ENCODE data around the gene HES5.
A peak's percentile ranks its signal among the peaks of the same experiment; 100 is the strongest.
"Not testable (repeated sequence)": the region's sequence is repeated elsewhere in the genome, so short reads cannot be mapped to it uniquely, and the experiment has no call there.

HES5 gene

GRCh38 chr1:2554621-2555387, 24.7 kb upstream of the HES5 start:
- no peak overlapping the region for H3K4me3 ChIP-seq (ENCODE audit: low read length)
- peaks cover 1% of the 10 kb centered on the region; the same call in 1 of the 2 replicates for H3K4me1 ChIP-seq (ENCODE audit: control insufficient read depth, insufficient read depth, low read length)
- no peaks in the 10 kb centered on the region for H3K9me3 ChIP-seq (ENCODE audit: control insufficient read depth, insufficient read depth, low read length)
- H3K27me3 ChIP-seq (ENCODE audit: control insufficient read depth, insufficient read depth, low read length), result no peaks in the 10 kb centered on the region
- no CpG with 5 or more reads among the region's 19 CpGs for WGBS (ENCODE audit: insufficient coverage, insufficient read length)
- DNase-seq (ENCODE audit: low read depth, low spot score), result no peak
- no peaks in the 10 kb centered on the region; the same call in 1 of the 2 replicates for H3K36me3 ChIP-seq (ENCODE audit: control insufficient read depth, insufficient read depth, low read length)
- H3K27ac ChIP-seq (ENCODE audit: low read length), result no peak overlapping the region

- H3K9me3 ChIP-seq (ENCODE audit: control insufficient read depth, insufficient read depth, low read length), result no peaks in the 10 kb centered on the region
- no peak overlapping the region for H3K4me3 ChIP-seq (ENCODE audit: low read length)
- WGBS (ENCODE audit: insufficient coverage, insufficient read length), result no CpG with 5 or more reads among the region's 30 CpGs
- no peaks in the 10 kb centered on the region; the same call in 1 of the 2 replicates for H3K36me3 ChIP-seq (ENCODE audit: control insufficient read depth, insufficient read depth, low read length)
- peaks cover 1% of the 10 kb centered on the region; the same call in 1 of the 2 replicates for H3K4me1 ChIP-seq (ENCODE audit: control insufficient read depth, insufficient read depth, low read length)
- DNase-seq (ENCODE audit: low read depth, low spot score), result no peak
- no peaks in the 10 kb centered on the region for H3K27me3 ChIP-seq (ENCODE audit: control insufficient read depth, insufficient read depth, low read length)
- H3K27ac ChIP-seq (ENCODE audit: low read length), result no peak overlapping the region
Measured at GRCh38 chr1:2553871-2554620, 24.0 kb upstream of the HES5 start.

DNA sequence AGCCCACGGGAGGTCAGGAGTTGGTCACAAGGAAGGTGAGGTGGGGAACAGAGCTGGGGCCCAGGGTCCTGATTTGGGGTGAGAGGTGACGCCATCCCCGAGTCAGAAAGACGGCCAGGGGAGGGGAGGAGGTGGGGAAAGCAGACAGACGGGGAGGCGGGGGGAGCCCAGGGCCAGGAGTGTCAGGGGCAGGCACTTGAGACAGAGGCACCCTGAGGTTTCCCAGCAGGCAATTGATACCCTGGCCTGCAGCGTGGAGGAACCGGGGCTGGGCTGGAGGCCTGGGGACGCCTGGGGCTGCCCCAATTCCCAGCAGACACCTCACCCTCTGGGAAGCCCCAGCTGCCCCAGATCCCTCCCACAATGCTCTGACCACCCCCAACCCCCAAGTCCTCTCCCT, 23.0 kb upstream of the HES5 start:
- no CpG with 5 or more reads among the region's 9 CpGs for WGBS (ENCODE audit: insufficient coverage, insufficient read length)

GRCh38 chr1:2552189-2552588, 22.1 kb upstream of the HES5 start:
- Histone ChIP-seq H3K4me3 (ENCODE audit: low read length) (no peak overlapping the region), H3K9me3 (ENCODE audit: control insufficient read depth, insufficient read depth, low read length) (no peaks in the 10 kb centered on the region), H3K27ac (ENCODE audit: low read length) (no peak overlapping the region), H3K36me3 (ENCODE audit: control insufficient read depth, insufficient read depth, low read length) (no peaks in the 10 kb centered on the region; the same call in 1 of the 2 replicates), H3K27me3 (ENCODE audit: control insufficient read depth, insufficient read depth, low read length) (no peaks in the 10 kb centered on the region), H3K4me1 (ENCODE audit: control insufficient read depth, insufficient read depth, low read length) (peaks cover 6% of the 10 kb centered on the region)
- no CpG with 5 or more reads among the region's 26 CpGs for WGBS (ENCODE audit: insufficient coverage, insufficient read length)
- DNase-seq (ENCODE audit: low read depth, low spot score), result no peak

More for the DNA sequence above, 23.0 kb upstream of the HES5 start:
- H3K27me3 ChIP-seq (ENCODE audit: control insufficient read depth, insufficient read depth, low read length); H3K36me3 ChIP-seq (ENCODE audit: control insufficient read depth, insufficient read depth, low read length); DNase-seq (ENCODE audit: low read depth, low spot score); H3K27ac ChIP-seq (ENCODE audit: low read length); H3K4me1 ChIP-seq (ENCODE audit: control insufficient read depth, insufficient read depth, low read length); H3K9me3 ChIP-seq (ENCODE audit: control insufficient read depth, insufficient read depth, low read length); H3K4me3 ChIP-seq (ENCODE audit: low read length): not testable (repeated sequence)

DNA sequence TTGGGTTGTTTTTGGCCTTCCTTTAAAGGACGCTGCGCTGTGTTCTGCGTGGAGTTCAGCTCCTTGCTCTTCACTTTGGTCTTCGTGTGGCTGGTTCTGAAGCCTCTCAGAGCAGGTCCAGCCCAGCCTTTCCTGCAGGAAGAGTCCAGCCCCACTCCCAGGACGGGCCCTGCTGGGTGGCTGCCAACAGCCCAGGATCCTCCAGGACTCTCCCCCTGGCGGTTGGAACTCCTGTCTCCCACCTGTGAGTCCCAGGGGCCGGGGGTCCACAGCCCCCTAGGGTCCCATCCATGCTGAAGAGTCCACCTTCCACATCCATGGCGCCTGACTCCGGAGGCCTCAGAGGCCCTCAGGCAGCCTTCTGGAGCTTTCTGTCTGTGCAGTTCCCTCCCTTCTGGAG, 21.5 kb upstream of the HES5 start:
- H3K4me3 ChIP-seq (ENCODE audit: low read length); H3K27ac ChIP-seq (ENCODE audit: low read length); DNase-seq (ENCODE audit: low read depth, low spot score); H3K9me3 ChIP-seq (ENCODE audit: control insufficient read depth, insufficient read depth, low read length); H3K36me3 ChIP-seq (ENCODE audit: control insufficient read depth, insufficient read depth, low read length); H3K4me1 ChIP-seq (ENCODE audit: control insufficient read depth, insufficient read depth, low read length); H3K27me3 ChIP-seq (ENCODE audit: control insufficient read depth, insufficient read depth, low read length): not testable (repeated sequence)
- no CpG with 5 or more reads among the region's 9 CpGs for WGBS (ENCODE audit: insufficient coverage, insufficient read length)

DNA sequence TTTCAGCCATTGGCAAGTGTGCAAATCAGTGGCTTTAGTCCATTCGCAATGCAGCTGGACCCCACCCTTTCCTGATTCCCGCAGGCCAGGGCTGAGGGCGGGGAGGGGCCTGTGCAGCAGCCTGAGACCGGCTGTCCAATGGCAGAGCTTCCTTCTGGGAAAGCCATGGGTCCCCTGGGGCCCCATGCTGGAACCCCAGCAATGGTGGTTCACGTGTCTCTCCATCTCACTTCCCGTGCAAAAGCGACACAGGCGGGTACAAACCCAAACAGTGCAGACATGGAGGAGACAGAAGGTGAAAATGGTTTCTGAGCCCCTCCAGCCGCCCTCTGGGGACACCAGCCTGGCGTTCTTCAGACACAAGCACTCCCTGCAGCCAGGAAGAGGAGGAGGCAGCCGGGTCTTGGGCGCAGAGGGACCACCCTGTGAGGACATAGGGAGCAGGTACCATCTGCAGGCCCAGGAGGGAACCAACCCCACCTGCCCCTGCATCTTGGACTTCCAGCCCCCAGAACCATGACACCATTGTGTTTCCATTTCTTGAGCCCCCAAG, 20.3 kb upstream of the HES5 start:
- DNase-seq (ENCODE audit: low read depth, low spot score); H3K27me3 ChIP-seq (ENCODE audit: control insufficient read depth, insufficient read depth, low read length); H3K36me3 ChIP-seq (ENCODE audit: control insufficient read depth, insufficient read depth, low read length); H3K4me3 ChIP-seq (ENCODE audit: low read length); H3K27ac ChIP-seq (ENCODE audit: low read length); H3K4me1 ChIP-seq (ENCODE audit: control insufficient read depth, insufficient read depth, low read length); H3K9me3 ChIP-seq (ENCODE audit: control insufficient read depth, insufficient read depth, low read length): not testable (repeated sequence)
- WGBS (ENCODE audit: insufficient coverage, insufficient read length), result no CpG with 5 or more reads among the region's 12 CpGs

GRCh38 chr1:2549367-2550029, 19.4 kb upstream of the HES5 start:
- not testable (repeated sequence) for H3K4me3 ChIP-seq (ENCODE audit: low read length); H3K4me1 ChIP-seq (ENCODE audit: control insufficient read depth, insufficient read depth, low read length); H3K27me3 ChIP-seq (ENCODE audit: control insufficient read depth, insufficient read depth, low read length); H3K36me3 ChIP-seq (ENCODE audit: control insufficient read depth, insufficient read depth, low read length); H3K27ac ChIP-seq (ENCODE audit: low read length); H3K9me3 ChIP-seq (ENCODE audit: control insufficient read depth, insufficient read depth, low read length); DNase-seq (ENCODE audit: low read depth, low spot score)
- no CpG with 5 or more reads among the region's 28 CpGs for WGBS (ENCODE audit: insufficient coverage, insufficient read length)

DNA sequence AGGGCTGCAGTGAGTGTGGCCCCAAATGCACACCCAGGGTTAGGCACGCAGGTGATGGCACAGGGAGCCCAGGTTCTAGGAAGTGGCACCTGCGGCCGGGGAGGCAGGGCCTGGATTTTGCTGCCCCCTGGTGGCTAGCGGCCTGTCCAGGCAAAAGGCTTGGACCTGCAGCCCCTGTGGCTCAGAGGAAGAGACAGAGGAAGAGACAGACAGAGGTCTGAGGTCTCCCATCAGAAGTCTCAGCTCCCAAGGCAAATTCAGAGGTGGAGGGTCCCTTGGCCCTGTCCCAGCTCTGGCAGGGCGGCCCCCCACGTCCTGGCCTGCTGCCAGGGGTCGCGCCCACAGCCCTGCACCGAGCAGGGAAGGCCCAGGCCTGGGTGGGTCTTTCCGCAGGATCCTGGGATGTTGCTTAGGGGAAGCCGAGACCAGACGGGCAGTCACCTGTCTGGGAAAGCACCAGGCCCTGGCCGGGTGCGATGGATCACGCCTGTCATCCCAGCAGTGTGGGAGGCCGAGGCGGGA, 18.1 kb upstream of the HES5 start:
- Histone ChIP-seq H3K27ac (ENCODE audit: low read length) (no peak overlapping the region), H3K27me3 (ENCODE audit: control insufficient read depth, insufficient read depth, low read length) (no peaks in the 10 kb centered on the region), H3K9me3 (ENCODE audit: control insufficient read depth, insufficient read depth, low read length) (no peaks in the 10 kb centered on the region), H3K4me3 (ENCODE audit: low read length) (no peak overlapping the region; the same call in 1 of the 2 replicates), H3K4me1 (ENCODE audit: control insufficient read depth, insufficient read depth, low read length) (peaks cover 9% of the 10 kb centered on the region), H3K36me3 (ENCODE audit: control insufficient read depth, insufficient read depth, low read length) (no peaks in the 10 kb centered on the region)
- no CpG with 5 or more reads among the region's 17 CpGs for WGBS (ENCODE audit: insufficient coverage, insufficient read length)
- DNase-seq (ENCODE audit: low read depth, low spot score), result peak; percentile 61

DNA sequence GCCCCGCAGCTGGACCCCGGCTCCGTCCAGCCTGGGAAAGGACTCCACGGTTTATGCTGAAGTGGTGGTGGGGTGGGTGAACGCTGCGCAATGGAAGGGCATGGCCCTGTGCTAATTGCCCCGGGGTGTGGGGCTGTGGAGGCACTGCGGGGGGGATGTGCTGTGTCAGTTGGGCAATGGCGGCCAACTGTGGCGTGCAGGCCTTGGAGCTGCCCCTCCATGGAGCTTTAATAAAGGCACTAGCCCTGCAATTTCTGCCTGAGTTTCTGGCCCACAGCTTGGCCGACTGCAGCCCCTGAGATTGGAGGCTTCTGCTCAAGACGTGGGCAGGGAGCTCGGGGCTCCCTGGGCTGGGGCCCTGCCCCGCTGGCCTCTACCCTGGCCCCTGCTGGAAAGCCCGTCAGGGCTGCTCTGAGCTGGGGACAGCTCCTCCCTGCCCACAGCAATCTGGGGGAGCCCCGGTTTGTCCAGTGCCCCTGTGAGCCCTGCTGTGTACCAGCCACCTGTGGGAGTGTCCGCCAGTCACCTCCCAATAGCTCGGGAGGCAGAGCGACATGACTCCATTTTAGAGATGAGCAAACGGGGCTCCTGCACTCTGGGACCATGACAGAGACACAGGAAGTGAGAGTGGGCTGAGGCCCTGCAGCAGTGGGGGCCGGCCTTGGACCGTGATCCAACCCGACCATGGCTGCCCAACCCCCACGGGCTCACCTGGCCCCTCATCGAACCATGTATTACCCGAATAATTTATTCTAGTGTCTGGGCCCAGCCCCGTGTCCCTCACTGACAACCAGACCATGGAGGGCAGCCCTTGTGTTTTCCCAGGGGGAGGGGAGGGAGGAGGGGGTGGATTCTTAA, 17.4 kb upstream of the HES5 start:
- no CpG with 5 or more reads among the region's 27 CpGs for WGBS (ENCODE audit: insufficient coverage, insufficient read length)
- DNase-seq (ENCODE audit: low read depth, low spot score), result no peak
- Histone ChIP-seq H3K4me1 (ENCODE audit: control insufficient read depth, insufficient read depth, low read length) (peaks cover 11% of the 10 kb centered on the region), H3K36me3 (ENCODE audit: control insufficient read depth, insufficient read depth, low read length) (no peaks in the 10 kb centered on the region), H3K27me3 (ENCODE audit: control insufficient read depth, insufficient read depth, low read length) (no peaks in the 10 kb centered on the region), H3K4me3 (ENCODE audit: low read length) (peak overlapping the region; percentile 66; the same call in 1 of the 2 replicates), H3K9me3 (ENCODE audit: control insufficient read depth, insufficient read depth, low read length) (no peaks in the 10 kb centered on the region), H3K27ac (ENCODE audit: low read length) (no peak overlapping the region)

All from iPS DF 6.9 (cell line).